ENCODE measurements around the gene RIT2. TPM values are rescaled to one million over a fixed set of nuclear protein-coding genes. Genes with fewer than 3 reads are reported as not detected.

Gene RIT2
- total RNA-seq, 1 donor from 2014 or later, result not detected

GRCh38 chr18:42864876-42865275 lies 250.6 kb downstream of the RIT2 start:
- Mint-ChIP-seq H3K36me3 (ENCODE audit: unreplicated experiment) (no peaks in the 10 kb centered on the region), H3K4me3 (ENCODE audit: unreplicated experiment) (no peak overlapping the region), H3K27me3 (ENCODE audit: unreplicated experiment) (peaks cover 2% of the 10 kb centered on the region), H3K9me3 (ENCODE audit: unreplicated experiment) (peaks cover 2% of the 10 kb centered on the region), H3K27ac (ENCODE audit: unreplicated experiment) (no peak overlapping the region), H3K4me1 (ENCODE audit: low read depth, unreplicated experiment) (peaks cover 7% of the 10 kb centered on the region)
- no peak for DNase-seq
- TF ChIP-seq, protein P1, sequence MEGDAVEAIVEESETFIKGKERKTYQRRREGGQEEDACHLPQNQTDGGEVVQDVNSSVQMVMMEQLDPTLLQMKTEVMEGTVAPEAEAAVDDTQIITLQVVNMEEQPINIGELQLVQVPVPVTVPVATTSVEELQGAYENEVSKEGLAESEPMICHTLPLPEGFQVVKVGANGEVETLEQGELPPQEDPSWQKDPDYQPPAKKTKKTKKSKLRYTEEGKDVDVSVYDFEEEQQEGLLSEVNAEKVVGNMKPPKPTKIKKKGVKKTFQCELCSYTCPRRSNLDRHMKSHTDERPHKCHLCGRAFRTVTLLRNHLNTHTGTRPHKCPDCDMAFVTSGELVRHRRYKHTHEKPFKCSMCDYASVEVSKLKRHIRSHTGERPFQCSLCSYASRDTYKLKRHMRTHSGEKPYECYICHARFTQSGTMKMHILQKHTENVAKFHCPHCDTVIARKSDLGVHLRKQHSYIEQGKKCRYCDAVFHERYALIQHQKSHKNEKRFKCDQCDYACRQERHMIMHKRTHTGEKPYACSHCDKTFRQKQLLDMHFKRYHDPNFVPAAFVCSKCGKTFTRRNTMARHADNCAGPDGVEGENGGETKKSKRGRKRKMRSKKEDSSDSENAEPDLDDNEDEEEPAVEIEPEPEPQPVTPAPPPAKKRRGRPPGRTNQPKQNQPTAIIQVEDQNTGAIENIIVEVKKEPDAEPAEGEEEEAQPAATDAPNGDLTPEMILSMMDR (IDR thresholded peaks at IDR 0.05; ENCODE audit: partially characterized antibody, unreplicated experiment), result no peak

- H3K27me3 Mint-ChIP-seq (ENCODE audit: unreplicated experiment), result no peaks in the 10 kb centered on the region
- H3K9me3 Mint-ChIP-seq (ENCODE audit: unreplicated experiment), result peaks cover 2% of the 10 kb centered on the region
- no peak overlapping the region for H3K4me3 Mint-ChIP-seq (ENCODE audit: unreplicated experiment)
- H3K36me3 Mint-ChIP-seq (ENCODE audit: unreplicated experiment), result no peaks in the 10 kb centered on the region
- no peak overlapping the region for H3K27ac Mint-ChIP-seq (ENCODE audit: unreplicated experiment)
- DNase-seq, result no peak
- TF ChIP-seq, protein P1 (IDR thresholded peaks at IDR 0.05; ENCODE audit: partially characterized antibody, unreplicated experiment), result no peak
- H3K4me1 Mint-ChIP-seq (ENCODE audit: low read depth, unreplicated experiment), result peaks cover 7% of the 10 kb centered on the region
Observed at GRCh38 chr18:42861271-42861670, 254.2 kb downstream of the RIT2 start.

DNA sequence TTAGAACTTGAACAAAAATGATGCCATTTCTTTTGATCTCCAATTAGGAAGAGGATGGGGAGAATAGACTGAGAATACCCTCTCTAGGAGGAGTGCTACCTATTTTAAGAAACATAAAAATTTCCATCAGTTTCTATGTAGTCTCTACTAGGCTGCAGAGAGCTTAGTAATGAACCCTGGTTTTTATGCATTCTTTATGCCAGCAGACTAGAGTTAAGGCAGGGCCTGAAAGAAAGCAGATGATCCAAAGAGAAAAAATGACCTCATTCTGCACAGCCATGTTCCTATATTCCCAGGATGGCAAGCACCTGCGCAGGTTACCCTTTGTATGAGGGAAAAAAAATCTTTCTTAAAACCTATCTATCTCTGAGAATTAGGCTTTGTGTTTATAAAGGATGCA lies 254.9 kb downstream of the RIT2 start:
- TF ChIP-seq, protein P1 (IDR thresholded peaks at IDR 0.05; ENCODE audit: partially characterized antibody, unreplicated experiment), result no peak
- no peaks in the 10 kb centered on the region for H3K36me3 Mint-ChIP-seq (ENCODE audit: unreplicated experiment)
- H3K9me3 Mint-ChIP-seq (ENCODE audit: unreplicated experiment), result peaks cover 2% of the 10 kb centered on the region
- no peak overlapping the region for H3K4me3 Mint-ChIP-seq (ENCODE audit: unreplicated experiment)
- peaks cover 7% of the 10 kb centered on the region for H3K4me1 Mint-ChIP-seq (ENCODE audit: low read depth, unreplicated experiment)
- DNase-seq, result no peak
- H3K27ac Mint-ChIP-seq (ENCODE audit: unreplicated experiment), result no peak overlapping the region
- no peaks in the 10 kb centered on the region for H3K27me3 Mint-ChIP-seq (ENCODE audit: unreplicated experiment)

- H3K9me3 Mint-ChIP-seq (ENCODE audit: unreplicated experiment), result peaks cover 2% of the 10 kb centered on the region
- DNase-seq, result no peak
- H3K36me3 Mint-ChIP-seq (ENCODE audit: unreplicated experiment), result no peaks in the 10 kb centered on the region
- no peak overlapping the region for H3K4me3 Mint-ChIP-seq (ENCODE audit: unreplicated experiment)
- no peak overlapping the region for H3K27ac Mint-ChIP-seq (ENCODE audit: unreplicated experiment)
- TF ChIP-seq, protein P1 (IDR thresholded peaks at IDR 0.05; ENCODE audit: partially characterized antibody, unreplicated experiment), result no peak
- H3K27me3 Mint-ChIP-seq (ENCODE audit: unreplicated experiment), result no peaks in the 10 kb centered on the region
- H3K4me1 Mint-ChIP-seq (ENCODE audit: low read depth, unreplicated experiment), result peaks cover 7% of the 10 kb centered on the region
Observed at GRCh38 chr18:42860011-42860410, 255.5 kb downstream of the RIT2 start.

DNA sequence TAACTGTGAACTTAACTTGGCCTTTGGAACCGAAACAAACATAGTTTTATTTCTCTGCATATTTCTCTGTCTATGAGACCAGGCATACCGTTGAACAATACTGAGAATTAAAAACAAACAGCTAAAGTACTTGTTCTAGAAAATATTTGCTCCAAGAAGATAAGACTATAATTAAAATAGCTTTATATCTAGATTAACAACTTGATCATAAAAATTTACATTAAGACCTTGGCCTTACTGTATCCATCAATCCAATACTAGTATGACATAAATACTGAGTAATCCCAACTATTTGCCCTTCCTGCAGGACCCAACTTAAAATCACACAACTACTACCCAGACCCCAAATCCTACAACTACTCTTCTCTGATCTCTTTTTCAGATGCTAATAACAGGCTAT lies 260.9 kb downstream of the RIT2 start:
- Mint-ChIP-seq H3K36me3 (ENCODE audit: unreplicated experiment) (no peaks in the 10 kb centered on the region), H3K4me1 (ENCODE audit: low read depth, unreplicated experiment) (peaks cover 7% of the 10 kb centered on the region), H3K9me3 (ENCODE audit: unreplicated experiment) (no peaks in the 10 kb centered on the region), H3K27me3 (ENCODE audit: unreplicated experiment) (peaks cover 1% of the 10 kb centered on the region), H3K4me3 (ENCODE audit: unreplicated experiment) (no peak overlapping the region), H3K27ac (ENCODE audit: unreplicated experiment) (no peak overlapping the region)
- TF ChIP-seq, protein P1 (IDR thresholded peaks at IDR 0.05; ENCODE audit: partially characterized antibody, unreplicated experiment), result no peak
- no peak for DNase-seq
